HepG2 (cell line): ENCODE data around the gene ZNF883. TPM values are rescaled to one million over a fixed set of nuclear protein-coding genes. Genes with fewer than 3 reads are reported as not detected.

Experiments
- CAMTA2 ChIP-seq: sonication (generic); formaldehyde crosslinking; IDR thresholded peaks from 2 replicates; pipeline ENCODE4 v1.4.0; 2020; ENCODE audit warnings: mild to moderate bottlenecking, missing genetic modification reagents, borderline replicate concordance
- CSRNP2 ChIP-seq: sonication (generic); formaldehyde crosslinking; conservative IDR thresholded peaks from 2 replicates; pipeline ENCODE4 v1.8.0; 2022; ENCODE audit warnings: low read depth, missing genetic modification reagents
- DRAP1 ChIP-seq: IDR thresholded peaks from 2 replicates; pipeline ENCODE4 v1.6.1; 2016; ENCODE audit warnings: missing genetic modification reagents, missing compliant biosample characterization
- IKZF1 ChIP-seq: fragments of 450-650 bp; IDR thresholded peaks from 2 replicates; pipeline ENCODE4 v1.7.1; 2016
- JUN ChIP-seq: sonication (generic); formaldehyde crosslinking; IDR thresholded peaks from 2 replicates; pipeline ENCODE4 v1.4.0; 2020; ENCODE audit warnings: mild to moderate bottlenecking, missing genetic modification reagents
- NFKB2 ChIP-seq: sonication (generic); formaldehyde crosslinking; IDR thresholded peaks from 2 replicates; pipeline ENCODE4 v1.4.0; 2020; ENCODE audit warnings: missing genetic modification reagents, borderline replicate concordance
- PHF8 ChIP-seq: sonication (generic); formaldehyde crosslinking; IDR thresholded peaks from 2 replicates; pipeline ENCODE4 v1.5.0; 2020; ENCODE audit warnings: missing genetic modification reagents
- RXRA ChIP-seq: sonication (generic); formaldehyde crosslinking; IDR thresholded peaks from 2 replicates; pipeline ENCODE4 v1.5.1; 2020; ENCODE audit warnings: missing genetic modification reagents
- TARDBP ChIP-seq: sonication (generic); formaldehyde crosslinking; IDR thresholded peaks from 2 replicates; pipeline ENCODE4 v1.8.0; 2022; ENCODE audit warnings: mild to moderate bottlenecking, missing genetic modification reagents
- TRAFD1 ChIP-seq: sonication (generic); formaldehyde crosslinking; IDR thresholded peaks from 2 replicates; pipeline ENCODE4 v1.5.1; 2020; ENCODE audit warnings: missing genetic modification reagents, mild to moderate bottlenecking, borderline replicate concordance
- ZBTB8A ChIP-seq: sonication (generic); formaldehyde crosslinking; IDR thresholded peaks from 2 replicates; pipeline ENCODE4 v1.4.0; 2020; ENCODE audit warnings: mild to moderate bottlenecking, low read depth, missing genetic modification reagents, borderline replicate concordance
- ZNF569 ChIP-seq: sonication (generic); formaldehyde crosslinking; IDR thresholded peaks from 2 replicates; pipeline ENCODE4 v1.5.0; 2020; ENCODE audit warnings: mild to moderate bottlenecking, missing genetic modification reagents, moderate library complexity, borderline replicate concordance
- ZSCAN25 ChIP-seq: sonication (generic); formaldehyde crosslinking; IDR thresholded peaks from 2 replicates; pipeline ENCODE4 v1.8.0; 2022; ENCODE audit warnings: mild to moderate bottlenecking, missing genetic modification reagents
- polyA plus RNA-seq, 8 experiments: library from polyadenylated mRNA; depleted of rRNA in 3 of 8; stranded (reverse) in 7 of 8; unstranded in 1 of 8; fragments of >200 nt; fragmentation: Illumina TruSeq in 4 of 8; extraction: Trizol in 4 of 8; gene quantifications; 2 replicates each; pipeline versions ENCODE4 v1.2.1 to v1.2.3, GENCODE V29; 2011 to 2016; ENCODE audit warnings: low read depth in 4 of 8, missing spikeins in 1 of 8, mixed read lengths in 1 of 8; ENCODE audit not compliant: insufficient read depth in 1 of 8
- total RNA-seq, 5 experiments: library from RNA; depleted of rRNA; stranded (reverse); fragments of >200 nt; fragmentation: Illumina TruSeq; extraction: Trizol; gene quantifications; 2 replicates each; pipeline ENCODE4 v1.2.3, GENCODE V29; 2016; ENCODE audit warnings: low read depth in 1 of 5

The ZNF883 gene
- total and polyA plus RNA-seq, 2 of the 13 experiments (the other 11 are each of a cell fraction or from before 2014, with no cell fraction given) = 5.3 to 10.0 TPM

- TF ChIP-seq TRAFD1 (no peak), PHF8 (CRISPR knock-in tag) (no peak), JUN (CRISPR knock-in tag) (no peak), ZBTB8A (CRISPR knock-in tag) (no peak), ZSCAN25 (CRISPR knock-in tag) (no peak), IKZF1 (no peak), DRAP1 (CRISPR knock-in tag) (no peak), ZNF569 (CRISPR knock-in tag) (no peak), RXRA (CRISPR knock-in tag) (no peak), CAMTA2 (CRISPR knock-in tag) (no peak), TARDBP (CRISPR knock-in tag) (no peak), CSRNP2 (CRISPR knock-in tag) (no peak), NFKB2 (CRISPR knock-in tag) (no peak)
- TF ChIP-seq, all 625 proteins: peak for 0
Observed at GRCh38 chr9:113005777-113006176, 6.2 kb downstream of the ZNF883 start (continued).
